Endothelial cell of umbilical vein (primary cell): ENCODE results near the gene RAD51C. TPM values are rescaled to one million over a fixed set of nuclear protein-coding genes. Genes with fewer than 3 reads are reported as not detected.
"Not testable (repeated sequence)": the region's sequence is repeated elsewhere in the genome, so short reads cannot be mapped to it uniquely, and the experiment has no call there.

Experiments used
- BruUV-seq: library from RNA; stranded (reverse); fragments of 400-500 nt; replicated peaks from 2 replicates; lab custom pipeline; 2021; lab: Mats Ljungman, UMichigan
- CTCF ChIA-PET: fragments of 300-600, 350-600 bp; sonication (Branson Sonifier 250); formaldehyde crosslinking; loops from one replicate; lab custom pipeline; 2021; ENCODE audit warnings: antibody characterized with exemption, inconsistent platforms; lab: Charles Lee
- POLR2A ChIA-PET: fragments of 300-600, 350-600 bp; sonication (Branson Sonifier 250); formaldehyde crosslinking; loops from one replicate; lab custom pipeline; 2021; ENCODE audit warnings: antibody characterized with exemption, inconsistent platforms; lab: Charles Lee
- DNase-seq: peaks from one replicate; pipeline ENCODE4 v3.0.0-alpha.2; 2011; ENCODE audit warnings: low read depth, low spot score
- FAIRE-seq: peaks from 2 replicates; lab custom pipeline; 2011; peaks lifted over from hg19 to GRCh38; lab: Jason Lieb, UNC
- H2AFZ ChIP-seq: 2 replicates; pipeline ENCODE4 v1.6.0; 2012; ENCODE audit warnings: low read depth, low read length, control low read depth, inconsistent platforms
- H3K27ac ChIP-seq: 2 replicates; pipeline ENCODE4 v1.5.1; 2011; ENCODE audit warnings: low read depth, mild to moderate bottlenecking, control low read depth, low read length, moderate library complexity; ENCODE audit not compliant: insufficient read depth
- H3K27me3 ChIP-seq, 2 experiments: 2 replicates each; pipeline versions ENCODE4 v1.6.0 to v1.6.1; 2011; ENCODE audit warnings: low read length in 2 of 2, mixed read lengths in 1 of 2; ENCODE audit not compliant: control insufficient read depth in 2 of 2, insufficient read depth in 2 of 2
- H3K36me3 ChIP-seq, 2 experiments: 2 replicates in 1 of 2; 3 replicates in 1 of 2; pipeline ENCODE4 v1.5.1; 2011; ENCODE audit warnings: low read length in 2 of 2, mild to moderate bottlenecking in 1 of 2, moderate library complexity in 1 of 2; ENCODE audit not compliant: control insufficient read depth in 2 of 2, insufficient read depth in 2 of 2; ENCODE audit errors: extremely low read depth in 1 of 2
- H3K4me1 ChIP-seq: 3 replicates; pipeline ENCODE4 v1.5.1; 2011; ENCODE audit warnings: mild to moderate bottlenecking, low read length; ENCODE audit not compliant: control insufficient read depth, insufficient read depth; ENCODE audit errors: extremely low read depth
- H3K4me2 ChIP-seq: 2 replicates; pipeline ENCODE4 v1.6.1; 2011; ENCODE audit warnings: low read length, control low read depth, mixed read lengths; ENCODE audit not compliant: insufficient read depth
- H3K4me3 ChIP-seq, 3 experiments: fragments of 200-600 bp in 1 of 3; sonication (generic), shearing (Covaris generic) in 1 of 3; replicated peaks in 1 of 3; 2 replicates each; pipeline ENCODE4 v1.5.1; 2011 to 2016; ENCODE audit warnings: control low read depth in 3 of 3, low read length in 3 of 3, mild to moderate bottlenecking in 2 of 3, inconsistent platforms in 1 of 3, low read depth in 1 of 3, moderate library complexity in 1 of 3; ENCODE audit not compliant: insufficient read depth in 1 of 3
- H3K79me2 ChIP-seq: 2 replicates; pipeline ENCODE4 v1.6.0; 2012; ENCODE audit warnings: low read length, inconsistent platforms; ENCODE audit not compliant: control insufficient read depth, insufficient read depth
- H3K9ac ChIP-seq: replicated peaks from 2 replicates; pipeline ENCODE3; 2011; ENCODE audit warnings: low read length, control low read depth; ENCODE audit not compliant: insufficient read depth; ENCODE audit errors: extremely low read depth
- H3K9me1 ChIP-seq: replicated peaks from 3 replicates; pipeline ENCODE4 v1.6.0; 2011; ENCODE audit warnings: mild to moderate bottlenecking, low read length; ENCODE audit not compliant: control insufficient read depth, insufficient read depth; ENCODE audit errors: extremely low read depth
- H3K9me3 ChIP-seq: replicated peaks from 2 replicates; pipeline ENCODE4 v1.5.1; 2012; ENCODE audit warnings: low read length, inconsistent platforms; ENCODE audit not compliant: control insufficient read depth, insufficient read depth
- H4K20me1 ChIP-seq: replicated peaks from 2 replicates; pipeline ENCODE3; 2011; ENCODE audit warnings: mild to moderate bottlenecking, low read length; ENCODE audit not compliant: control insufficient read depth, insufficient read depth; ENCODE audit errors: extremely low read depth
- CTCF ChIP-seq, 2 donors: IDR thresholded peaks; 1 replicate in 1 of 2; 2 replicates in 1 of 2; pipeline ENCODE4 v1.5.1; 2011; ENCODE audit warnings: low read length in 2 of 2, mild to moderate bottlenecking in 2 of 2, moderate library complexity in 2 of 2, control low read depth in 1 of 2, inconsistent platforms in 1 of 2, low read depth in 1 of 2; ENCODE audit not compliant: insufficient read depth in 1 of 2; ENCODE audit errors: extremely low read depth in 1 of 2
- EZH2 ChIP-seq: IDR thresholded peaks from 2 replicates; pipeline ENCODE4 v1.6.1; 2012; ENCODE audit warnings: borderline replicate concordance, low read depth, mild to moderate bottlenecking, moderate library complexity, low read length, inconsistent platforms; ENCODE audit not compliant: severe bottlenecking
- FOS ChIP-seq: IDR thresholded peaks from 2 replicates; pipeline ENCODE4 v1.6.1; 2011; ENCODE audit warnings: mild to moderate bottlenecking, low read length, moderate library complexity, borderline replicate concordance; ENCODE audit not compliant: insufficient read depth
- GATA2 ChIP-seq: IDR thresholded peaks from 2 replicates; pipeline ENCODE4 v1.7.0; 2011; ENCODE audit warnings: low read depth, mild to moderate bottlenecking, moderate library complexity, mixed read lengths, low read length; ENCODE audit not compliant: insufficient read length, insufficient read depth
- JUN ChIP-seq: IDR thresholded peaks from 2 replicates; pipeline ENCODE4 v1.6.1; 2011; ENCODE audit warnings: borderline replicate concordance, low read depth; ENCODE audit not compliant: insufficient read length, insufficient read depth
- MAX ChIP-seq: IDR thresholded peaks from 2 replicates; pipeline ENCODE4 v1.6.1; 2011; ENCODE audit not compliant: insufficient read depth, insufficient read length
- MYC ChIP-seq: IDR thresholded peaks from one replicate; pipeline ENCODE4 v1.6.1; 2011; ENCODE audit warnings: mild to moderate bottlenecking, low read depth, low read length
- POLR2A ChIP-seq: IDR thresholded peaks from 2 replicates; pipeline ENCODE4 v1.6.1; 2012; ENCODE audit warnings: low read depth, mild to moderate bottlenecking, control low read depth, low read length
- POLR2AphosphoS5 ChIP-seq: IDR thresholded peaks from 2 replicates; pipeline ENCODE4 v1.6.1; 2012; ENCODE audit warnings: low read depth, mild to moderate bottlenecking, control low read depth, low read length, moderate library complexity; ENCODE audit not compliant: insufficient read depth
- dilution Hi-C: fragments of 300-500 bp; cut with MboI; formaldehyde crosslinking; loops from one replicate; pipeline ENCODE4 v1.15.0; 2019; ENCODE audit warnings: low sequenced_read_pairs; ENCODE audit not compliant: extremely low pct_ligation_motif_present
- intact Hi-C: fragments of 100-400 bp; cut with micrococcal nuclease; formaldehyde crosslinking; loops from one replicate; pipeline ENCODE4 v1.10.0; 2022
- polyA plus RNA-seq, 4 experiments: library from polyadenylated mRNA; depleted of rRNA in 3 of 4; stranded (reverse) in 3 of 4; unstranded in 1 of 4; fragments of >200 nt; gene quantifications; 2 replicates each; pipeline versions ENCODE4 v1.2.1 to v1.2.3, GENCODE V29; 2011 to 2012; ENCODE audit warnings: missing spikeins in 1 of 4
- total RNA-seq: library from RNA; stranded (reverse); gene quantifications from 2 replicates; pipeline ENCODE4 v1.2.3, GENCODE V29; 2021

Gene RAD51C
- total and polyA plus RNA-seq, 2 donors (not counting 3 experiments of a cell fraction or from before 2014, with no cell fraction given): 24.8 to 38.9 TPM

GRCh38 chr17:58764373-58764772 is 72.0 kb downstream of the RAD51C start:
- H3K9ac ChIP-seq: no peak overlapping the region
- no TSS peak for BruUV-seq
- dilution Hi-C loops (no loop called here), intact Hi-C loops (no loop called here)
- ChIA-PET POLR2A (no interaction called here), CTCF (no interaction called here)
- peaks cover 8 to 20% of the 10 kb centered on the region in 2 experiments for H3K27me3 ChIP-seq
- no peaks in the 10 kb centered on the region for H3K4me1 ChIP-seq
- no peak for FAIRE-seq
- no peak overlapping the region for H3K4me3 ChIP-seq
- H3K9me1 ChIP-seq: no peaks in the 10 kb centered on the region
- DNase-seq: no peak
- no peak overlapping the region for H3K27ac ChIP-seq
- TF ChIP-seq CTCF (IDR thresholded peaks at IDR 0.05; ENCODE audit: extremely low read depth in 1 of 2, insufficient read depth in 1 of 2, low read depth in 1 of 2, low read length in 2 of 2): no peak
- no peak for TF ChIP-seq EZH2
- no peak for TF ChIP-seq MAX
- no peak for TF ChIP-seq JUN
- TF ChIP-seq MYC: no peak
- no peak for TF ChIP-seq POLR2A
- no peak for TF ChIP-seq FOS
- TF ChIP-seq POLR2AphosphoS5: no peak
- TF ChIP-seq GATA2: no peak
- H3K9me3 ChIP-seq: no peaks in the 10 kb centered on the region
- H3K4me2 ChIP-seq: no peak overlapping the region
- H2AFZ ChIP-seq: no peak overlapping the region
- H4K20me1 ChIP-seq: no peaks in the 10 kb centered on the region
- no peaks in the 10 kb centered on the region for H3K79me2 ChIP-seq
- no peaks in the 10 kb centered on the region for H3K36me3 ChIP-seq

GRCh38 chr17:58778482-58778881 is 86.1 kb downstream of the RAD51C start:
- CTCF ChIA-PET, H3K27me3 ChIP-seq, BruUV-seq, H3K36me3 ChIP-seq, H3K4me2 ChIP-seq, dilution Hi-C loops, POLR2A ChIA-PET, H4K20me1 ChIP-seq, intact Hi-C loops, H3K4me3 ChIP-seq, H3K9me1 ChIP-seq, H3K9me3 ChIP-seq, H3K9ac ChIP-seq, H3K27ac ChIP-seq, FAIRE-seq, H2AFZ ChIP-seq, DNase-seq, H3K79me2 ChIP-seq, H3K4me1 ChIP-seq: not testable (repeated sequence)
